ENCODE measurements around the gene P2RX3.
"Not testable (repeated sequence)": the region's sequence is repeated elsewhere in the genome, so short reads cannot be mapped to it uniquely, and the experiment has no call there.

The P2RX3 gene

DNA sequence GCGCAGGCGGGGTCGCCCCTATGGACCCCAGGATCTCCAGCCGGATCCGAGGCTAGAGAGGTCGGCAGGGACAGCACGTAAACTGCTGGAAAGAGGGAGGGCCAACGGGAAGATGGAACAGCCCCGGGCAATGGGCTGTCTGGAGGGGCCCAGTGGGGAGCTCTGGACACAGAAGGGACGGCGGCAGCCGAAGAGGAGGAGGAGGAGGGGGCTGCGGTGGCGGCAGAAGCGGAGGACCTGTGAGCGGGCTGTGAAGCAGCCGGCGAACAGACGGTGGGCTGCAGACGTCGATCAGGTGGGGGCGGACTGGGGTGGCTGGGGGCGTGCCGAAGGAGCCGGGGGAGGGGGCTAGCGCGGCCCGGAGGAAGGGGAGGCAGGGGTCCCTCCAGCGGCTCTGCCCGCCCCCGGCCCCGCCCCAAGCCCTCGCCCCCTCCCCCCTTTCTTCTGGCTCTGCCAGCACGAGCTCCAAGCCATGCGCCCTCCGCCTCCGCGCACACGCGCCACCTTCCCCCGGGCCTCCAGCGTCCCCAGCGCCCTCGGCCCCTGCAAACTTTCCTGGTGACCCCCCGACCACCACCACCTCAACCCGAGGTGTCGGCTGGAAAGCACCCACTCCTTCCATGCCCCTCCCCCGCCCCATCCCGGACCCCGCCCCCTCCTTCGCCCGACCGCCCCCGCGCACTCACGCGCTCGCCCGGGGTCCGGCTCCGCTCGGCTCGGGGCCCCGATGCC, 13.8 kb upstream of the P2RX3 start:
- DNase-seq (ENCODE audit: low read depth in 2 of 2, low spot score in 1 of 2) = no peak

DNA sequence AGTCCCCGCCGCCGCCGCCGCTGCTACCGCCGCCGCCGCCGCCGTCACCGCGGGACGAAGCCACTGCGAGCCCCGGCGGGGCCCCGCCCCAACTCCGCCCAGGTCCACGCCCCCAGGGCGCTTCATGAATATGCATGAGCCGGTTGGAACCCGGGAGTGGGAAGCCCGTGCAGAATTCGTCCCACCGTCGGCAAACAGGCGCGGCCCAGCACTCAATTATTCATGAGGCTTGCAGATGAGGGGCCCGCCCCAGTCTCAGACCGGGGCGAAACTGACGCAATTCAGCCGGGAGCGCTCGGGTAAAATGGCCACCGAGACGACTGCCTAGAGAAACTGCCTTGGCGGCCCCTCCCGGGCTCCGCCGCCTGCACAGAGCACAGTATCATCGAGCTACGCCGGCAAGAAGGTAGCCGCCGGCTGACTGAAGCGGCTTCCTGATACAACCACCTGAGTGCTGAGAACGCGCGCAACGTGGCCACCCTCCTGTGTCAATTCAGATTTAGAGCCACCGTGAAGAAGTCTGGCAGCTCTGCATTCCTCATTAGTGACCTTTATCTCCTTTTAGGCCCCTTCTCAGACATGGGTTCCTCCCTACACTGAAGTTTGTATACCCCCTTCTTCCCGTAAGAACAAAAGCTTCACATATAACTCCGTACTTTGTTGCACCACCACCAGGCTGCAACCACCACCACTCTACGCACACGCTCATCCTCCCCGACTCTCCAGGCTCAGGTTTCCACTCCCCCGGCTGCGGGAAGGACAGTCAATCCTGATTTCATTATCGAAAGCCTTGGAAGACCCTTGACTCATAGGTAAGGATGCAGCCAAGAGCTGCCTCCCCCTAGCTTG, 13.0 kb upstream of the P2RX3 start, which contains the start of gene TNKS1BP1:
TNKS1BP1 (minus strand) TSS at position 67 of the 849 bp plus-strand sequence. CDS start 3,067 bp downstream, outside the sequence.
- DNase-seq (ENCODE audit: low read depth in 2 of 2, low spot score in 1 of 2) = peak; percentile 77

DNA sequence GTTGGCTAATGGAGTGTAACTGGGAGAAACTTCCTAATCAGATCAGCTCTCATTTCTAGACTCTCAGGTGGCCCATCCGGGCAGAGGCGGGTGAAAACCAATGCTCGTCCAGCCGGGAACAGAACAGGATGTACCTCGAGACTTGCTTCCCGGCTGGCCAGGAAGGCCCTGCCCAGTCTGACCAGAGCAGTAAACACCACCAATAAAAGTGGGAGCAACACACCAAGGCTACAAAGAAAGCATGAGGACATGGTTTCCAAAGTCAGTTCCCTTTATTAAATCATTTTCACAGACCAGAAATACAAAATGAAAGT, 12.5 kb upstream of the P2RX3 start:
- DNase-seq (ENCODE audit: low read depth in 2 of 2, low spot score in 1 of 2) = no peak

DNA sequence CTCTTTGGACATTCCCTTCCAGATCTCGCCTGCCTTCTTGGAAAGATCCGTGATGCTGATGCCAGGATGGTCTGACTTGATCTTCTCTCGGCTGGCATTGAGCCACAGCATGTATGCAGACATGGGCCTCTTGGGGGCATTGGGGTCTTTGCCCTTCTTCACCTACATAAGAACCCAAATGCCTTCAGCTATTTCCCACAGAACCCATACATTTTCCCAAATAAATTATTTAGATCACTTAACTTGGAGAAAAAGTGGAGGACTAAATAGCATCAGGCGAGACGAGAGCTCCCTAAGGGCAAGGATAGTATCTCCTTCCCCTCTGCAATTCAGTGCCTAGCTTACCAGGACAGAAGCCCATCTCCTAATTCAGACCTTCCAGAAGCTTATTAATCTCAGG, 10.4 kb upstream of the P2RX3 start:
- no peak for DNase-seq (ENCODE audit: low read depth in 2 of 2, low spot score in 1 of 2)

DNA sequence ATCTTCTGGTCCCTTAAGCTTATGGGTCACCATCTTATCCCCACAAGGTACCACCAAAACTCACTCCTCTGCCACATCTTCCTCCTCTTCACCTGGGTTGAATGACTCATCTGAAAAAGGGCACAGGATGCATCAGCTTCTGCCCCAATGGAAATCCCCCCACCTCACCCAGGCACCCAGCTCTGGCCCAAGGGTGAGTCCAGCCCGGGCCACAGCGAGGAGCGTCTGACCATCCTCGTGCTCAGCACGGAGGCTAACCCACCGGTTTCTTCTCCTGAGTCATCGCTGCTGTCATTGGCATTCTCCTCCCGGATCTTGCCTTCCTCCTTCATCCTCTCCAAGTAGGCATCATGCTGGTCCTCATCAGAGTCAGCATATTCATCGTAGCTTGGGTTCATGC, 8.1 kb upstream of the P2RX3 start:
- DNase-seq (ENCODE audit: low read depth in 2 of 2, low spot score in 1 of 2) = no peak

DNA sequence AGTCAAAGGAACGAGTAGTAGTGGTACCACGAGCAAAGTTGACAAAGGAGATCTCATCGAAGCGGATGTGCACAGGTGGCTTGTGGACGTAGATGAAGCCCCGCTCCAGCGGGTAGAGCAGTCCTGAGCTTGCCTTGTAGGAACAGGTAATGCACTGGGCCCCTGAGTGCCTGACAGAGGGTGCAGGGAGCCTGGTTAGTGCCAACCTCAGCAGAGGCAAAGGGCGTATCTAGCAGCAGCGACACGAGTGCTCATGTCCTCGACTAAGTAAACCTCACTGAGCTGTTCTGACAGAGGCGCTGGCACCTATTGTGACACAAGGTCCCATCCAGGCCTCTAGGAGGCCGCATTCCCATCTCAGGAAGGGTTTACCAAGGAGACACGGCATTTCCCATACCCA, 6.4 kb upstream of the P2RX3 start:
- no peak for DNase-seq (ENCODE audit: low read depth in 2 of 2, low spot score in 1 of 2)

DNA sequence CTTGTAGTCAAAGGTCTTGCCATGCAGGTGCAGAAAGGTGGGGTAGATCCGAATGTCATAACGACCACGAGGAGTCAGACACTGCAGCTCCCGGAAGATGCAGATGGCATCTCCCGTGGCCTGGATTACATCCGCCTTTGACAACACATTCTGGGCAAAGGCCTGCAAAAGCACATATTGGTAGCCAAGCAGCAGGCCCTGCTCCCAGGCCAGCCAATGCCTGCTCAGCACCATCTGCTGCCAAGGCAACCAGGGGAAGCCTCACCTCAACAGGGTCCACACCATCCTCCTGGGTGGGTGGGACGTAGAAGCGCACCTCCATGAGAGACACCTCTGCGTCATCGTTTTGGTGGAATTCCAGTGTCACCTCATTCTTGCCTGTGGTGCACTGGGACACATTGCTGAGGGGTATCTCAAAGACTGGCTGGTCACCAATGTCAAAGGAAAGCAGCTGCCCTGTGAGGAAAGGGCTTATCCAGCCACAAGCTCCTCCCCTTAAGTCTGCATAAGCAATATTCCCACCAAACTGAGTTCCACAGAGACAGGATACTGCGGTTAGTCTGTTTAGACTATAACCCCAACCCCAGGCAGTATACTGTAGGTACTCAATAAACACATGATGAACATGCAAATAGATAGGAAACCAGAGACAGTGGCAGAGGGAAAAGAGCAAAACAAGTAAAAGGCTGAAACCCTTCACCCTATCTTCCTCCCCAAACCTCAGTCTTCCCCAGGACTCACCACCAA, 5.3 kb upstream of the P2RX3 start:
- no peak for DNase-seq (ENCODE audit: low read depth in 2 of 2, low spot score in 1 of 2)

DNA sequence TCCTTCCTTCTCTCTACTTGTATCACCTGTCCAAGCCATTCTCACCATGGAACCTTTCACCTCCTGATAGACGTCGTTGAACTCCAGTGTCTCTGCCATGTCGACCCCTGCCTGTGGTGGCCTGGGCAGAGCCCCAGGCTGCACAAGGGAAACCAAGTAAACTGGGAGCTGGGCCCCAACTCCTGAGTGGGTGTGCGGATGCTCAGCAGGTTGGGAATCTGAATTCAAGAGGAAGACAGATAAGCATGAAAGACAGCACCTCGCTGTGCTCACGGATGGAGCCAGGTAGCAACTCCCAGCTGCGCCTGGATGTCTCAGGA, 3.2 kb upstream of the P2RX3 start:
- DNase-seq (ENCODE audit: low read depth in 2 of 2, low spot score in 1 of 2) = no peak

DNA sequence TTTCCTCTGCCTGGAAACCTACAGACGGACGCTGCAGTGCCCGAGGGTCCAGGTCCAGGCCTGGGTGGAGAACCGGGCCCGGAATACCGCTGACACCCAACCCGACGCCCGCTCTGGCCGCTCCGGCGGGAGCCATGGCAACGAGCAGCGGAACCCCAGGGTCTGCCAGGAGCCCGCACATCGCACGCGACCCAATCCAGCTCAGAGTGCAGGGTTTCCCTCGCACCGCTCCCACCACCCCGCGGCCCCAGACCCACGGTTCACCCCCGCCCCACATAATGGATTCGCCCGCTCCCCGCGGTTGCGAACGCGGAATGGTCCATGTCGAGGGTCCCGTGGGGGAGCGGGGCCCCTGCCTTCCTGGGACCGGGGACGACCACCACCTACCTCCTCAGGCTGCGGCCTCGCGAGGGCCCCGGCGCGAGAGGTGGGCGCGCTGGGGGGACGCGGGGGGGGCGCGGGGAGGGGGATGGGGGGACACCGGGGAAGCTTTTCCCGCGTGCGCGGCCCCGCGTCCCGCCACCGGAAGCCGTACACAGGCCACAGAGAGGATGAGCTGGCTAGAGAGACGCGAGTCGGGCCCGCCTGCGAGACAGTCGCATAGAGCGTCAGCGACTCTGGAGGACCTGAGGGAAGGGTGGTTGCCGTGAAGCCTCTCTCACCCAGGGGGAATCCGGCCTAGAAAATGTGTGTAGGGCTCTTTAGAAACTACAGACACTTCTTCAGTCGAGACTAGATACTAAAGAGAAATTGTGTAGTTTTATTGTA, 2.6 kb upstream of the P2RX3 start, which contains the start of gene SSRP1:
SSRP1 (minus strand) TSS at position 550 of the 768 bp plus-strand sequence. CDS start 771 bp downstream, outside the sequence.
- DNase-seq (ENCODE audit: low read depth in 2 of 2, low spot score in 1 of 2) = peak; percentile 69 to 75

DNA sequence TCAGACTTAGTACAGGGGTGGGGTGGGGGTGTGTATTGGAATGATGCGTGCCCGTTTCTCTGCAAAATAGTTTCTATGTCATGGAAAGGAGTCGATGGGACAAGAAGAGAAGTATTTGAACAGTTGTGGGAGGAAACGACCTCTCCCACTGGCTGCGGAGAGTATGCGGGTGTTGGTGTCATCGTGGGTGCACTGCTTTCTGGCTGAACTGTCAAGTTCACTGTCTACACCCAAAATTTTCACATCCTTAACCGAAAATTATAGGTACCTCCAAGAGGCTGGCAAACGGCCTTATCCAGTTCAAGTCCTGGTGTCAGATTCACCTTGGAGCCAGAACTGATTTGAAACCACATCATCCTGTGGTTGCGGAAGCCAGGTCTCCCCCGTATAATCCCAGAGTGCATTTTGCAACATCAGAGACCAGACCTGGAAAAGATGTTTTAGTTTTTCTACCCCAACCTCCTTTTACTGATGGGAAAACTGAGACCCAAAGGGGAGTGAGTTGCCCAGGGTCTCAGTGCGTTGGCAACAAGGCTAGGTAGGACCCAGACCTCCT, 2.0 kb upstream of the P2RX3 start:
- no peak for DNase-seq (ENCODE audit: low read depth in 2 of 2, low spot score in 1 of 2)

DNA sequence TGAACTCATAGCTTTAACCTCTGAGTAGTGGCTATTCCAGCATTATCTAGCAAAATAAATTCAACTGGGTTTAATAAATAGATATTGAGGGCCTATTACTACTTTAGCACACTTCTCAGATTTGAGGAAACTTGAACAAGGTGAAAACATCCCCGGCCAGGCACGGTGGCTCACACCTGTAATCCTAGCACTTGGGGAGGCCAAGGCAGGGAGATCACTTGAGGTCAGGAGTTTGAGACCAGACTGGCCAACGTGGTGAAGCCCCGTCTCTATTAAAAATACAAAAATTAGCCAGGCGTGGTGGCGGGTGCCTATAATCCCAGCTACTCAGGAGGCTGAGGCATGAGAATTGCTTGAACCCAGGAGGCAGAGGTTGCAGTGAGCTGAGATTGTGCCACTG, 1.3 kb upstream of the P2RX3 start:
- not testable (repeated sequence) for DNase-seq (ENCODE audit: low read depth in 2 of 2, low spot score in 1 of 2)

DNA sequence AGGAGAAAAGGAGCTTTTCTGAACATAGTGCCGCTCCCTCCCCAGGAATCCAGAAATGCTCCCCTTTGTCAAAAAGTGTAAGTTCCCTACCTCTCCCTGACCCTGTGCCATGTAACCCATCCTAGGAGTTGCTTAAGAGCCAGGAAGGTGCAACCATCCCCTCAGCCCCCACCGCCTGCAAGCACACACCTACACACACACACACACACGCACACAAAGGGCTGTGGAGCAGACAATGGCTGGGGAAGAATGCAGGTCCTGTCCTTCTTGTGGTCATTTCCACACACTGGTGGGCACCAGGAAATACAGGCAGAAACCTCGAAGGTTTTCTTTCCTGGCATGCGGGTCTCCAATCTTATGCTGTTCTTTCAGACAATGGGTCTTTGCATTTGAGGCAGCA, 1.2 kb downstream of the P2RX3 start:
- no peak for DNase-seq (ENCODE audit: low read depth in 2 of 2, low spot score in 1 of 2)

DNA sequence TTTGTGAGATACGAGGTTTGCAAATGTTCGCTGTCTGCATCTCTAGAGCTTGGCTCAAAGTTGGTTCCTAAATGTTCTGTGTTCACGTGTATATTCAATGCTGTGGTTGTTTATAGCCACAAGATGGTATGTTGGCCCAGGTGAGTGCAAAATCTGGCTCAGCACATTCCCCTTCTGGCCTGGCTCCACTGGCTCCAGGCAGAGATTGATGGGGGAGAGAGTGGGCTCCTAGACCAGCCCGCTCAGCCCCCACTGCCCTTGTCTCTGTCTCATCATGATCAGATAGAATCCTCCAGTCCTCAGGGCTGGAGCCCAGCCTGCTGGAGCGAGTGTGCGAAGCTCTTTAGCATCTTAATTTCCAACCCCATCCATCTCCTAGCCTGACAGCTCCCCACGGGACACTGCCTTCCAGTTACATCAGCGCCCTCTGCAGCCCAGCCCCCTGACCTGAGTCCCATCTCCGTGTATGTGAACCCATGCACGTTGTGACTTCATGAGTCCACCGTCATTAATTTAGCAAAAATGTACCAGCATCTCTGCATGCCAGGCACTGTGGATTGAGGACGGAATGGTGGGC, 2.0 kb downstream of the P2RX3 start:
- no peak for DNase-seq (ENCODE audit: low read depth in 2 of 2, low spot score in 1 of 2)

DNA sequence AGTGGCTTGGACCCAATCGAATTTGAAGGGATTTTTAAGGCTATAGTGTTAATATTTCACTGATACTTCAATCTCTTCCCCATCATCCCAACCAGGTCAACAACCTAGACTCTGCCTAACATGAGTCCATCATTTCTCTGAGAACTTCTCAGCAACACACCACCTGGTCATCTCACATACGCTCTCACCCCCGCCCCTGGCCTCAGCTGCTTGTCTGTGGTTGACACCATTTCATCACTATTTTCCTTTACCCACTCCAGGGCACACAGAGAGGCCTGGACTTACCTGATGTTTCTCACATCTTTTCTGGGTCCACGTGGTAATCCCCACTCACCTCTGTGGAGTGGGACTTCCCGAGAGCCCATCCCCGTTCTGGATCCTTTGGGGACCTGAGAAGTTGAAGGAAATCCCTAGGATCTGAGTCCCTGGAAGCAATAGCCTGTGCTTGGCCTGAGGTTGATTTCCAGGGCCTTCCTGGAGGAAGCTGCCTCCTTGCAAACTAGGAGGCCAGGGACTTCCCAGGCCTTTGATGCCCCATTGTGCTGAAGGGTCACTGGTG, 3.2 kb downstream of the P2RX3 start:
- DNase-seq (ENCODE audit: low read depth in 2 of 2, low spot score in 1 of 2) = no peak

DNA sequence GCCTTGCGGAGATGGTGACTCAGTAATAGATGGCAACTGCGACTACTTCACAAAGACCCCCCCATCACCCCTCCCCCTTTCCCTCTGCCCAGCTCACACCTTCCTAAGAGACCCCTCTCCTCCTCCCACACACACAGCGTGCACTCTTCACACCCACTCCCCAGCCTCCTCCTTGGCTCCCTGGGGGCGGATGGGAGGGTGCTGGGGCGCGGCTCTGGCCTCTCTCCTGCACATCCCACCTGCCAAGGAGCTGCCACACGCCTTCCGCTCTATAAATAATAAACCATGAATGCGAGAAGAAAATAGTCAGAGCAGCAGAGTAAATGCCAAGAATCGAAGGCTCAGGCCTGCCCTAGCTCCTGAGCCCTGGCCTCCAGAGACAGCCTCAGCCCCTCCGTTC, 4.5 kb downstream of the P2RX3 start:
- no peak for DNase-seq (ENCODE audit: low read depth in 2 of 2, low spot score in 1 of 2)

DNA sequence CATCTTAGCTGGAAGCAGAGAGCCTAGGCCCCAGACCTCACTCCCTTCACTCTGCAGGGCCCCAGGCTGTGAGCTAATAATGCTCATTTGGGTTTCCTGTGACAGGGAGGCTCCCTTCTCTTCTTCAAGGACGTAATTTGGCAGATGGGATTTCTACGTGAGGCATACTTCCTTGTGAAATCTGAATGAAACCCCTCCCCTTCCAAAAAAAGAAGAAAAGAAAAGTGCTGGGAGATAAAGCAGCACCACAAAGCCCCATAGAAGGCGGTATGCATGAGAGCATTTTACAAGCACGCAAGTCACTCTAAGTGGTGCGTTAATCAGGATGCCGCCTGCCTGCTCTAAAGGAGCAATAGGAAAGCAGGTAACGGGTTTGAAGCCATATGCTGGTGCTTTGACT, 5.7 kb downstream of the P2RX3 start:
- no peak for DNase-seq (ENCODE audit: low read depth in 2 of 2, low spot score in 1 of 2)

DNA sequence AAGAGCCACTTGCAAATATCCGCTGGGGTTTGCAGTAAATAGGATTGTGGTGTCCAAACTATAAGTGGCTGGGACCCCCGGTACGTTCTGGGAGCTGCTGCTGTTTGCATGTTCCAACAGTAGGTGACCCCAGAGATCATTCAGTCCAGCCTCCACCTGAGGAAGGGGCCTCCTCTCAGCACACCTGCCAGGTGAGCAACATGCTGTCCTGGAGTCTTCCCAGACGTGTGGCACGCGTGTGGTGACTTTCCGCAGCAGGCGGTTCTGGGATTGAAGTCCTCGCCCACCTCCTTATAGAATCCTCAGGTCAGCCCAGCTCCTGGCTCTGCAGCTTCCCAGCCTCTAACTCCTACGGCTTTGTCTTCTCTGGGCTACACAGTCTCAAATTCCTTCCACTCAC, 6.7 kb downstream of the P2RX3 start:
- DNase-seq (ENCODE audit: low read depth in 2 of 2, low spot score in 1 of 2) = no peak

DNA sequence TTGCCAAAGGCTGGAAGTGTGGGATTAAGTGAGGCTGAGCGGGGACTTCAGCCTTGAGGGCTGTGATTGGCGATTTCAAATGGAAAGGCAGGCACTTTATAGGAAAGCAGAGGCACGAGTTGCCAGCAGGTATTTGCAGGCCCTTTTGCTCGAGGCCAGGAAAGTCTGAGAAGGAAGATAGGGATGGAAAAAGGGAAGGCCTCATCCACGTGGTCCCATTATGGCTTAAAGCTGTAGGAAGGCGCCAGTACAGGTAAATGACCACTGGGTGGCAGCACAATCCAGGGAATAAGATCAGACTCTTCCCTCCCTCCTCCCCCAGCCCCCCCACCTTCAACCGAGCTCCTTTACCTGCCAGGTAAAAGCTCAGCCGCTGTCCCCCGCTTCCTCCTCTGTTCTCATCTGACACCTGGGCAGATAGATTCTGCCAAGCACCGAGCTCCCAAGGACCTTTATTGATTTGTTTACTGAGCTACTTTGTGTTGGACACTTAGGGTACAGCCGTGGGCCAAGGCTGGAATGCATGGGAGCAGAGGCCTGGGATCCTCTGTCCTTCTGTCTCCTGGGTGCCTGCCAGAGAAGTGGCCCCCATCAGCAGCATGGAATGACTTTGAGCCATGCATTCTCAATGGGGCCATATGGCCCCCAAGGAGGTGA, 7.5 kb downstream of the P2RX3 start:
- peak in 1 of 2 donors; percentile 38 for DNase-seq (ENCODE audit: low read depth in 2 of 2, low spot score in 1 of 2)

DNA sequence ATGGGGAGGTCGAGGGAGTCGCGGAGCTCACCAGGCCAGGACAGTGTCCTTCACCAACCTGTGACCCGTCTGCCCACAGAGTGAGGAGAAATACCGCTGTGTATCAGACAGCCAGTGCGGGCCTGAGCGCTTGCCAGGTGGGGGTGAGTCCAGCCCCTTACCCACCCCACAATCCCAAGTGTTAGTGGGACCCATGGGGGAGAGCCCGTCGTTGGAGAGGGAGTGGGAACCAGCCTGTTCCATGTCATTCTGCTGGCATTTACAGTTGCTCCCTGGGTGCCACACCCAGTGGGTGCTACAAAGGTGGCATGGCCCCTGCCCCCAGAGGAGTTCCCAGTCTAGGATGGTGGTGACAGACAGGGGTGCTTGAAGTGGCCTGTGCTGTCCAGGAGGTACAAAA, 9.2 kb downstream of the P2RX3 start:
- no peak for DNase-seq (ENCODE audit: low read depth in 2 of 2, low spot score in 1 of 2)

DNA sequence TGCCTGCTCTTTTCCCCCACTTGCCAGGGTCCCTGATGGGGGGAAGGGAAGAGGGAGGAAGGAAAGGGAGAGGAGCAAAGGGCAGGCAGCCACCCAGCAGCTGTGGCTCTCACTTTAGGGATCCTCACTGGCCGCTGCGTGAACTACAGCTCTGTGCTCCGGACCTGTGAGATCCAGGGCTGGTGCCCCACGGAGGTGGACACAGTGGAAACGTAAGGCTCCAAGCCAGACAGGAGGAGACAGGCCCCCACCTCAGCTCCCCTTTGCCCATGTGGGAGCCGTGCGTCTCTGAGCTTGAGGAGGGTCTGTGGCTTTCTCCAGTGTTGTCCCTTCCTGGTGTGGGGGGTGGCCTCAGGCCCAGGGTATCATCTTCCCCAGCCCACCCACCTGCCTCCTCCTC, 9.9 kb downstream of the P2RX3 start:
- DNase-seq (ENCODE audit: low read depth in 2 of 2, low spot score in 1 of 2) = no peak

Measured in stimulated activated CD8-positive, alpha-beta memory T cell treated with anti-CD3 and anti-CD28 coated beads, Interleukin-4, amount 100 ng/mL, for 1 hour (primary cell).